AG09309 (cell line): Measurements from ENCODE around the gene PRRG1.
"Not testable (repeated sequence)": the region's sequence is repeated elsewhere in the genome, so short reads cannot be mapped to it uniquely, and the experiment has no call there.

Experiments used
- DNase-seq: peaks from one replicate; pipeline ENCODE4 v3.0.0-alpha.2; 2010; ENCODE audit warnings: low read depth
- H3K4me3 ChIP-seq: 2 replicates; pipeline ENCODE4 v1.5.1; 2011; ENCODE audit warnings: mild to moderate bottlenecking, low read depth, low read length, moderate library complexity; ENCODE audit not compliant: control insufficient read depth
- TF ChIP-seq, protein P1 (sequence below): IDR thresholded peaks from 2 replicates; pipeline ENCODE4 v1.5.1; 2011; ENCODE audit warnings: mild to moderate bottlenecking, low read depth, low read length, inconsistent platforms; ENCODE audit not compliant: insufficient read depth, control insufficient read depth; ENCODE audit errors: missing control alignments

The PRRG1 gene

DNA sequence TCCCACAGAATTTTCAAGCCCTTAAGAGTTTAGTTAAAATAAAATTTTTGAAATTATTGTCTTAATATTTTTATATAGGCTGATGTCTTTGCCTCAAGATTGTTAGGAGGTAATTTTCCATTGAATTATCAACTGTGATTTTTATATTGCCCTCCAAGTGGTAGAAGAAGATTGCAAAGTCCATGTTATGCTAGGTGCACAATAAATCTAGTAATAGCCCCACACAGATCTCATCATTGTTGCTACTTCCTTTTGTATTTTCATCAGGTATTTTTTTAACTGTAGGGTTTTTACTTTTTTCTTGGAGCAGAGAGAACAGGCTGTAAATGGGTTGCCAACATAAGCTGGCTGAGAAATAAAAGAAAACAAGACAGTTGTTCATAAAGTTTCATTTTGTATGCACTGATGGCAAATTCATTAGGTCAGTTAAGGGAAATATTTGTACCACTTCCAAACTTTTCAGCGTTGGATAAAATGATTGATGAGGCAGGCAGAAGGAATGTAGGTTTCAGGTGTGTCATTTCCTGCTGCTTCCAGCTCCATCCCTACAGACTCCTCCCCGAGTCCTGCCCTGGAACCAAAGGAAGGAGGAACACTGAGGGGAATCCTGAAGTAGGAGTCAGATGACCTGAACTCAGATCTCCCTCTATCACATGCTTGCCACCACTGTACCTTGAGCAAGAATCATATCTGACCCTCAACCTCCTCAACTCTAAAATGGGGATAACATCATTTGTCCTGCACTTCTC lies 105.5 kb downstream of the PRRG1 start:
- no peak for DNase-seq
- TF ChIP-seq, protein P1, sequence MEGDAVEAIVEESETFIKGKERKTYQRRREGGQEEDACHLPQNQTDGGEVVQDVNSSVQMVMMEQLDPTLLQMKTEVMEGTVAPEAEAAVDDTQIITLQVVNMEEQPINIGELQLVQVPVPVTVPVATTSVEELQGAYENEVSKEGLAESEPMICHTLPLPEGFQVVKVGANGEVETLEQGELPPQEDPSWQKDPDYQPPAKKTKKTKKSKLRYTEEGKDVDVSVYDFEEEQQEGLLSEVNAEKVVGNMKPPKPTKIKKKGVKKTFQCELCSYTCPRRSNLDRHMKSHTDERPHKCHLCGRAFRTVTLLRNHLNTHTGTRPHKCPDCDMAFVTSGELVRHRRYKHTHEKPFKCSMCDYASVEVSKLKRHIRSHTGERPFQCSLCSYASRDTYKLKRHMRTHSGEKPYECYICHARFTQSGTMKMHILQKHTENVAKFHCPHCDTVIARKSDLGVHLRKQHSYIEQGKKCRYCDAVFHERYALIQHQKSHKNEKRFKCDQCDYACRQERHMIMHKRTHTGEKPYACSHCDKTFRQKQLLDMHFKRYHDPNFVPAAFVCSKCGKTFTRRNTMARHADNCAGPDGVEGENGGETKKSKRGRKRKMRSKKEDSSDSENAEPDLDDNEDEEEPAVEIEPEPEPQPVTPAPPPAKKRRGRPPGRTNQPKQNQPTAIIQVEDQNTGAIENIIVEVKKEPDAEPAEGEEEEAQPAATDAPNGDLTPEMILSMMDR: no peak
- no peak overlapping the region for H3K4me3 ChIP-seq

DNA sequence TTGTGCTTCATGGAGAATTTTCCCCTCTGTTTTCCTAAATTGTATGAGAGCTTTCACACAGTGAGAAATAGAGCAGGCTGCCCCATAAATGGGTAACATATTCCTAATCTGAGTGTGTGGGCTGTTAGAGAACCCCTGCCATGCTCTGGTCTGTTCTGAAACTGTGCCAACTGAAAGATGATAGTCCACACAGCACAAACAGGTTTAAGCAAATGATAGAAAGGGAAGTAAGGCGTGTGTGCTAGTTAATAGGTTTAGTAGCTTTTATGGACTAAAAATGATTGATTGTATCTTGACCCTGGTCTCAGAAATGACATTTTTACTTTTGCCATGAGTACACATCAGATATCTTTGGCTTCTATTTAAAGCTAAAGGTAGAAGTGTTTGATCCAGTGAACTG lies 106.2 kb downstream of the PRRG1 start:
- no peak for DNase-seq
- TF ChIP-seq, protein P1: no peak
- H3K4me3 ChIP-seq: no peak overlapping the region

DNA sequence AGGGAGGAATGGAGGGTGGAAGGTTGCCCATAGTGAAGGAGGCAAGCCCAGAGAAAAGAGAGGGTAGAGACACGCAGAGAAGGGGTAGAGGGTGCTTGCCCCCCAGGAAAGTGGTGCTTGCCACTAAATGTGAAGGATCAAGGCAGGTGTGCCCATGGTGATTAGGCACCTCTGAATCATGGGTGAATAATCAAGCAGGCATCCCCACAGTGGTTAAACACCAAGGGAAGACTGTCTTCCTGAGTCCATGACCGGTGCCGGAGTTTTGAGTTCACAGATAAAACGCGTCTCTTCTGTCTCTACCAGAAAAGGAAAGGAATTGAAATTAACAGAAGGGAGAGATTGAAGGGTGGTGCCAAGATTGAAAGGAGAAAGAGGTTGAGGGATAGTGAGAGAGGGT lies 111.1 kb downstream of the PRRG1 start:
- not testable (repeated sequence) for H3K4me3 ChIP-seq

DNA sequence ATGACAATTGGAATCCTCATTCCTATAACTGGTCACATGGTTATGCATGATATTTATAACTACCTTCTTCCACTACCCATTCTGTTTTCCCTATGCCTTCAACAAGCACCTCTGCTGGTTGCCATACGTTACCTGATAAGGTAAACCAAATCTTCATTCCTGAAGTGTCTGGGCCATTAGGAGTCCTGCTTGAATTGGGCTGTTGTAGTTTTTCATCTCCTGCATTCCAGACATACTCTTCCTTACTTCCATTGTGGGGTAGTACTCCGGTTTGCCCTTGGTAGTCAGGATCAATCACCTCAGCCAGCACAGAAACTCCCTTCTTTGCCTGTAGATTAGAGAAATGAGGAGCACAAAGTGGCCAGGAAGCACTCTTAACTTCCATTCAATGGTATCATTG lies 113.2 kb downstream of the PRRG1 start:
- no peak overlapping the region for H3K4me3 ChIP-seq
- TF ChIP-seq, protein P1: no peak
- no peak for DNase-seq

More for the DNA sequence above, 111.1 kb downstream of the PRRG1 start:
- not testable (repeated sequence) for DNase-seq

DNA sequence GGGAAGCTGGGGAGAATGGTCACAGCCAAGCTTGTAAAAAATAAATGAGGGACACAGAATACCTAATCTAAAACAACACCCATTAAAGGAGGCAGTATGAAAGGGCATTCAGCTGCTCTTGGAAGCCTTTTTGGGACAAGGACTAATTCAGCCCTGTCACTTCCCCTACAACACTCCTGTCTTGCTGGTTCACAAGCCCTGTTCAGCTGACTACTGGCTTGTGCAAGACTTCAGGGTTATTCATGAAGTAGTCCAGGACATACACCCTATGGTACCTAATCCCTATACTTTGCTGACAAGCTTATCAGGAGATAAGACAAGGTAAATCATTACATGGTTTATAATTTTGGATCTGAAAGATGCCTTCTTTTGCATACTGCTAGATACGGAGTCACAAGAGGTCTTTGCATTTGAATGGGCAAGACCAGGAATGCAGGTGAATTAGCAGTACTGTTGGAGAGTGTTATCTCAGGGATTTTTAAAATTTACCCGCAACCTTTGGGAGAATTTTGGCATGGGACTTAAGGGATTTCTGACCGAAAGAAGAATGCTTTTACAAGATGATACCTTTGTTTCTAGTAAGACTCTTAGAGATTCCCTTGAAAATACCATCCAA lies 119.1 kb downstream of the PRRG1 start:
- no peak for DNase-seq
- H3K4me3 ChIP-seq: no peak overlapping the region
- TF ChIP-seq, protein P1: no peak

DNA sequence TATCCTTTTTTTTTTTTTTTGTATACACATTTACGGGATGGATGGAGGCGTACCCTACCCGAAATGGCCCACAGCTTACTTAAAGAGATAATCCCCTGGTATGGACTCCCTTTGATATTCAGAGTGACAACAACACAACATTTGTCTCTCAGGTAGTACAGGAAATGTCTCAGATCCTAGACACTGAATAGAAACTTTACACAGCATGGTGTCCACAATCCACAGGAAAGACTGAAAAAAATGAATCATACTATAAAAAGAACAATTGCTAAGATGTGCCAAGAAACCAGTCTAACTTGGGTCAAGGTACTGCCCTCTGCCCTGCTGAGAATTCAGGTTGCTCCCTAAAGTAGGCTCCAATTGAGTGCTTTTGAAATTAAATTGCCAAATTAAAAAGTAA lies 121.5 kb downstream of the PRRG1 start:
- TF ChIP-seq, protein P1: no peak
- DNase-seq: no peak
- no peak overlapping the region for H3K4me3 ChIP-seq

DNA sequence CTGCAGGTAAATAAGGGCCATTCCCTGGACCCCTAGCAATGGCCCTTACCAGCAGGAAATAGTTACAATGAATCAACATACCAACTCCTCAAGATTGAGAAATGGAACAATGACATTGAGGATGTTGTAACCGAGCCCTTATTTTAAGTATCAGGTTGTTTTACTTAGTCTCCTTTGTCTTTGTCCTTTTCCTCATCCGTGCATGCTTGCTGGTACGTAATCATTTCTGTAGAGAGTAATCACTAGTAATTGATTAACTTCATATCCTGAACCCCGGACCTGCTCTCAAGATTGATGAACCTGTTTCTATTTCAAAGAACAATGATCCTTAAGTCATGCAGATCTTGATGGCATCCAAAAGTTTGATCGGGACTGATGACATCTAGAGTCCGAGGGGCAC lies 123.7 kb downstream of the PRRG1 start:
- TF ChIP-seq, protein P1: no peak
- no peak overlapping the region for H3K4me3 ChIP-seq
- no peak for DNase-seq
